Gastrocnemius medialis (tissue), 4 donors: Measurements from ENCODE around the gene RLN3.
"Not testable (repeated sequence)": the region's sequence is repeated elsewhere in the genome, so short reads cannot be mapped to it uniquely, and the experiment has no call there.

ENCODE experiments used
- POLR2A ChIP-seq, 2 donors: fragments of 450-650 bp; IDR thresholded peaks; one replicate each; pipeline ENCODE4 v1.6.1; 2017; ENCODE audit warnings: antibody characterized with exemption in 2 of 2, mild to moderate bottlenecking in 2 of 2, moderate library complexity in 2 of 2
- TF ChIP-seq, protein P1 (sequence below), 5 experiments: fragments of 450-650 bp in 3 of 5; fragments of 200-600 bp in 2 of 5; sonication (generic) in 2 of 5; IDR thresholded peaks in 4 of 5; conservative IDR thresholded peaks in 1 of 5; 1 replicate in 4 of 5; 2 replicates in 1 of 5; pipeline ENCODE4 v1.5.1; 2016 to 2019; ENCODE audit warnings: antibody characterized with exemption in 5 of 5, mild to moderate bottlenecking in 3 of 5, moderate library complexity in 3 of 5

DNA sequence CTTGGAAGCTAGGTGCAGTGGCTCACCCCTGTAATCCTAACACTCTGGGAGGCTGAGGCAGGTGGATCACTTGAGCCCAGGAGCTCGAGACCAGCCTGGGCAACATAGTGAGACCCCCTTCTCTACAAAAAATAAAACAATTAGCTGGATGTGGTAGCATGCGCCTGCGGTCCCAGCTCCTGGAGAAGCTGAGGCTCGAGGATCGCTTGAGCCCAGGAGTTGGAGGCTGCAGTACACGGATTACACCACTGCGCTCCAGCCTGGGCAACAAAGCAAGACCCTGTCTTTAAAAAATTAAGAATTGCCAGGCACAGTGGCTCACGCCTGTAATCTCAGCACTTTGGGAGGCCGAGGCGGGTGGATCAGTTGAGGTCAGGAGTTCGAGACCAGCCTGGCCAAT is 23.0 kb downstream of the RLN3 start:
- TF ChIP-seq, protein P1, sequence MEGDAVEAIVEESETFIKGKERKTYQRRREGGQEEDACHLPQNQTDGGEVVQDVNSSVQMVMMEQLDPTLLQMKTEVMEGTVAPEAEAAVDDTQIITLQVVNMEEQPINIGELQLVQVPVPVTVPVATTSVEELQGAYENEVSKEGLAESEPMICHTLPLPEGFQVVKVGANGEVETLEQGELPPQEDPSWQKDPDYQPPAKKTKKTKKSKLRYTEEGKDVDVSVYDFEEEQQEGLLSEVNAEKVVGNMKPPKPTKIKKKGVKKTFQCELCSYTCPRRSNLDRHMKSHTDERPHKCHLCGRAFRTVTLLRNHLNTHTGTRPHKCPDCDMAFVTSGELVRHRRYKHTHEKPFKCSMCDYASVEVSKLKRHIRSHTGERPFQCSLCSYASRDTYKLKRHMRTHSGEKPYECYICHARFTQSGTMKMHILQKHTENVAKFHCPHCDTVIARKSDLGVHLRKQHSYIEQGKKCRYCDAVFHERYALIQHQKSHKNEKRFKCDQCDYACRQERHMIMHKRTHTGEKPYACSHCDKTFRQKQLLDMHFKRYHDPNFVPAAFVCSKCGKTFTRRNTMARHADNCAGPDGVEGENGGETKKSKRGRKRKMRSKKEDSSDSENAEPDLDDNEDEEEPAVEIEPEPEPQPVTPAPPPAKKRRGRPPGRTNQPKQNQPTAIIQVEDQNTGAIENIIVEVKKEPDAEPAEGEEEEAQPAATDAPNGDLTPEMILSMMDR (IDR thresholded peaks at IDR 0.05 in 4 of 5, conservative IDR thresholded peaks at IDR 0.05 in 1 of 5), result not testable (repeated sequence)
- TF ChIP-seq POLR2A (IDR thresholded peaks at IDR 0.05), result not testable (repeated sequence)
